B cell (primary cell): ENCODE results near the gene GMCL1. TPM values are rescaled to one million over a fixed set of nuclear protein-coding genes. Genes with fewer than 3 reads are reported as not detected.

Experiments used
- ATAC-seq: fragments of 200-7000 bp; cut with Tn5 transposase; one replicate; pipeline ENCODE4 v1.10.0; 2021; ENCODE audit warnings: low read depth, mild to moderate bottlenecking, moderate number of reproducible peaks, moderate library complexity
- CTCF ChIA-PET: fragments of 350-600 bp; sonication (Branson Sonifier 250); formaldehyde crosslinking; loops from one replicate; lab custom pipeline; 2021; ENCODE audit warnings: antibody characterized with exemption, inconsistent platforms; lab: Charles Lee
- POLR2A ChIA-PET: fragments of 350-600 bp; sonication (Branson Sonifier 250); formaldehyde crosslinking; loops from one replicate; lab custom pipeline; 2021; ENCODE audit warnings: antibody characterized with exemption; lab: Charles Lee
- DNase-seq: peaks from one replicate; pipeline ENCODE4 v3.0.0; 2013
- H2AFZ ChIP-seq: 2 replicates; pipeline ENCODE4 v1.6.1; 2012; ENCODE audit warnings: mild to moderate bottlenecking, low read depth, low read length; ENCODE audit not compliant: insufficient read depth, poor library complexity, severe bottlenecking
- H3K27ac ChIP-seq, 2 donors: 1 replicate in 1 of 2; 2 replicates in 1 of 2; pipeline ENCODE4 v1.5.1; 2012 to 2013; ENCODE audit warnings: low read length in 2 of 2, mild to moderate bottlenecking in 2 of 2, moderate library complexity in 1 of 2
- H3K27me3 ChIP-seq, 4 experiments: fragments of 200-600 bp in 1 of 4; sonication (generic) in 1 of 4; replicated peaks in 1 of 4; 1 replicate in 2 of 4; 2 replicates in 2 of 4; pipeline versions ENCODE4 v1.6.1 to v1.7.0; 2013 to 2016; ENCODE audit warnings: low read length in 3 of 4, mild to moderate bottlenecking in 2 of 4, mixed read lengths in 1 of 4, moderate library complexity in 1 of 4; ENCODE audit not compliant: insufficient read depth in 4 of 4, control insufficient read depth in 3 of 4; ENCODE audit errors: control extremely low read depth in 1 of 4
- H3K36me3 ChIP-seq, 2 experiments: replicated peaks in 1 of 2; 1 replicate in 1 of 2; 2 replicates in 1 of 2; pipeline versions ENCODE4 v1.6.1 to v1.7.1; 2013; ENCODE audit warnings: low read length in 1 of 2; ENCODE audit not compliant: insufficient read depth in 2 of 2, control insufficient read depth in 1 of 2; ENCODE audit errors: control extremely low read depth in 1 of 2, extremely low read depth in 1 of 2
- H3K4me1 ChIP-seq, 2 donors: fragments of 200-600 bp in 1 of 2; sonication (generic) in 1 of 2; 1 replicate in 1 of 2; 2 replicates in 1 of 2; pipeline versions ENCODE4 v1.5.1 to v1.6.1; 2013 to 2017; ENCODE audit warnings: low read length in 2 of 2; ENCODE audit not compliant: control insufficient read depth in 2 of 2, insufficient read depth in 2 of 2
- H3K4me2 ChIP-seq: replicated peaks from 2 replicates; pipeline ENCODE3; 2012; ENCODE audit warnings: mild to moderate bottlenecking, low read depth, low read length; ENCODE audit not compliant: poor library complexity, severe bottlenecking
- H3K4me3 ChIP-seq, 5 experiments: fragments of 200-600 bp in 1 of 5; sonication (generic) in 1 of 5; 1 replicate in 3 of 5; 2 replicates in 2 of 5; pipeline versions ENCODE4 v1.5.1 to v1.7.0; 2011 to 2016; ENCODE audit warnings: low read length in 4 of 5, mild to moderate bottlenecking in 4 of 5, low read depth in 2 of 5, control low read depth in 1 of 5, moderate library complexity in 1 of 5; ENCODE audit not compliant: insufficient read depth in 1 of 5; ENCODE audit errors: control extremely low read depth in 1 of 5, extremely low read depth in 1 of 5
- H3K79me2 ChIP-seq: fragments of 200-600 bp; sonication (generic); one replicate; pipeline ENCODE4 v1.6.0; 2016; ENCODE audit warnings: low read length; ENCODE audit not compliant: control insufficient read depth, insufficient read depth
- H3K9ac ChIP-seq: fragments of 200-600 bp; sonication (generic); 2 replicates; pipeline ENCODE4 v1.6.1; 2017; ENCODE audit warnings: mild to moderate bottlenecking, low read length, moderate library complexity
- H3K9me3 ChIP-seq, 3 donors: one replicate each; pipeline versions ENCODE4 v1.6.1 to v1.7.1; 2013; ENCODE audit warnings: low read length in 2 of 3; ENCODE audit not compliant: control insufficient read depth in 2 of 3, insufficient read depth in 1 of 3; ENCODE audit errors: control extremely low read depth in 1 of 3
- H4K20me1 ChIP-seq: 2 replicates; pipeline ENCODE4 v1.6.0; 2012; ENCODE audit warnings: mild to moderate bottlenecking, low read length; ENCODE audit not compliant: insufficient read depth, control insufficient read depth, poor library complexity, severe bottlenecking
- H3K27ac Mint-ChIP-seq: one replicate; pipeline ENCODE4 v1.8.0; 2021; ENCODE audit warnings: mixed read lengths
- H3K27me3 Mint-ChIP-seq: one replicate; pipeline ENCODE4 v1.8.0; 2021; ENCODE audit warnings: mixed read lengths
- H3K4me1 Mint-ChIP-seq: one replicate; pipeline ENCODE4 v1.8.0; 2021; ENCODE audit warnings: mixed read lengths
- H3K4me3 Mint-ChIP-seq: one replicate; pipeline ENCODE4 v1.8.0; 2021; ENCODE audit warnings: mixed read lengths
- H3K9me3 Mint-ChIP-seq: one replicate; pipeline ENCODE4 v1.8.0; 2022; ENCODE audit warnings: mixed read lengths; ENCODE audit not compliant: insufficient read depth
- CTCF ChIP-seq: fragments of 200-600 bp; IDR thresholded peaks from one replicate; pipeline ENCODE4 v1.8.0; 2022; ENCODE audit warnings: antibody characterized with exemption, mild to moderate bottlenecking
- EZH2 ChIP-seq: IDR thresholded peaks from 2 replicates; pipeline ENCODE4 v1.6.1; 2012; ENCODE audit warnings: borderline replicate concordance, low read depth, mild to moderate bottlenecking, moderate library complexity, low read length; ENCODE audit not compliant: insufficient read depth, poor library complexity, severe bottlenecking
- WGBS: methylation state at CpG from one replicate; pipeline ENCODE4 v1.1.5; 2013; ENCODE audit warnings: missing lambda C conversion rate; ENCODE audit not compliant: insufficient coverage; 5-methylcytosine and 5-hydroxymethylcytosine counted together
- intact Hi-C: fragments of 100-400 bp; cut with micrococcal nuclease; formaldehyde crosslinking; loops from one replicate; pipeline ENCODE4 v1.10.0; 2022
- polyA plus RNA-seq: library from polyadenylated mRNA; depleted of rRNA; stranded (reverse); fragments of >200 nt; gene quantifications from 2 replicates; pipeline ENCODE4 v1.2.3, GENCODE V29; 2012
- total RNA-seq, 2 donors: library from RNA; stranded (reverse); fragments of 120-200 nt in 1 of 2; gene quantifications; 1 replicate in 1 of 2; 2 replicates in 1 of 2; pipeline versions ENCODE4 v1.2.3 to v1.2.4, GENCODE V29; 2013 to 2022

GMCL1 gene
- total and polyA plus RNA-seq, 2 donors (not counting 1 experiment from before 2014, with no cell fraction given), result 6.0 to 26.3 TPM

DNA sequence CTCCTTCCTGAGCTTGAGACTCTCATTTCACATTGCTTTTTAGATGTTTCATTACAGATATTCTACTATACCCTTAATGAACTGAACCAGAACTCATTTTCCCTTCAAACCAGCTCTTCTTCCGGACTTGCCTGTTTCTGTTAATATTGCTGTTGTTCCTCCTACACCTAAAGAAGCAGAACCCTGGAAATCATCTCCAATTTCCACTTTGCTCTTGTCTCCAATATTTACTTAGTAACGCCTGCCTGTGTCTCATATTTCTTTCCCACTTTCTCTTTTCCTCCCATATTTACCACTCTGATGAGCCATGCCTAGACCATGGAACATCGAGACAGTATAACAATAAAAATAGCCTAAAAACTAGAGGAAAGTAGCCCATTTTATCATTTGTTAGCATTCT, 17.9 kb upstream of the GMCL1 start:
- ATAC-seq (no peak), DNase-seq (no peak)
- Mint-ChIP-seq H3K9me3 (no peaks in the 10 kb centered on the region), H3K4me1 (no peaks in the 10 kb centered on the region), H3K27ac (no peak overlapping the region), H3K4me3 (no peak overlapping the region), H3K27me3 (no peaks in the 10 kb centered on the region)
- TF ChIP-seq CTCF, result no peak
- no peak for TF ChIP-seq EZH2
- Histone ChIP-seq H3K9me3 (no peaks in the 10 kb centered on the region), H2AFZ (no peak overlapping the region), H3K79me2 (no peaks in the 10 kb centered on the region), H3K4me3 (no peak overlapping the region), H4K20me1 (no peaks in the 10 kb centered on the region), H3K27ac (no peak overlapping the region), H3K27me3 (no peaks in the 10 kb centered on the region), H3K36me3 (peaks cover 4 to 21% of the 10 kb centered on the region in 2 experiments), H3K4me1 (no peaks in the 10 kb centered on the region), H3K9ac (no peak overlapping the region), H3K4me2 (no peak overlapping the region)
- intact Hi-C loops, result loop anchor here (10.0 kb wide), 1 partner anchor 377 kb away; the partner anchor contains the start of gene NFU1
- WGBS, result 100% methylated on average over 2 of the region's 3 CpGs
- POLR2A ChIA-PET, result no interaction called here
- CTCF ChIA-PET, result interaction anchor here (0.6 to 11.9 kb wide), 4 partner anchors 10 to 1528 kb away, joined by 3 to 440 read pairs (median 6); no protein-coding TSS in a partner anchor

- DNase-seq (no peak), ATAC-seq (no peak)
- no peak overlapping the region for H3K4me3 ChIP-seq
- no peak overlapping the region for H3K4me3 Mint-ChIP-seq
- H2AFZ ChIP-seq, result no peak overlapping the region
- TF ChIP-seq EZH2, result no peak
- no peaks in the 10 kb centered on the region for H3K27me3 ChIP-seq
- H3K9me3 ChIP-seq, result no peaks in the 10 kb centered on the region
- no peak overlapping the region for H3K27ac Mint-ChIP-seq
- H3K79me2 ChIP-seq, result no peaks in the 10 kb centered on the region
- no peak overlapping the region for H3K9ac ChIP-seq
- WGBS, result 100% methylated on average over 1 of the region's 1 CpG
- ChIA-PET POLR2A (interaction anchor here (1.4 kb wide), 2 partner anchors 13 to 91 kb away, joined by 3 to 5 read pairs; partner anchors contain the start of gene GMCL1), CTCF (interaction anchor here (0.8 to 11.9 kb wide), 19 partner anchors 8 to 488 kb away, joined by 3 to 440 read pairs (median 8); partner anchors contain the start of genes ANXA4 and GMCL1)
- intact Hi-C loops, result loop anchor here (2.0 to 10.0 kb wide), 2 partner anchors 13 to 381 kb away; partner anchors contain the start of gene NFU1
- H3K4me2 ChIP-seq, result no peak overlapping the region
- no peak overlapping the region for H3K27ac ChIP-seq
- peaks cover 4 to 14% of the 10 kb centered on the region in 2 experiments for H3K36me3 ChIP-seq
- H3K4me1 Mint-ChIP-seq, result peaks cover 3% of the 10 kb centered on the region
- H4K20me1 ChIP-seq, result no peaks in the 10 kb centered on the region
- no peaks in the 10 kb centered on the region for H3K9me3 Mint-ChIP-seq
- H3K27me3 Mint-ChIP-seq, result no peaks in the 10 kb centered on the region
- H3K4me1 ChIP-seq, result peaks cover 0 to 6% of the 10 kb centered on the region in 2 donors
Observed at GRCh38 chr2:69815717-69816116, 13.7 kb upstream of the GMCL1 start.
